Heart left ventricle (tissue), 16 donors: ENCODE results near the gene ABR. TPM values are rescaled to one million over a fixed set of nuclear protein-coding genes. Genes with fewer than 3 reads are reported as not detected.

Experiments
- ATAC-seq, 4 donors: fragments of 200-7000 bp; cut with Tn5 transposase; one replicate each; pipeline ENCODE4 v1.9.1; 2020 to 2022; ENCODE audit warnings: moderate library complexity in 4 of 4, mild to moderate bottlenecking in 3 of 4, moderate number of reproducible peaks in 1 of 4
- DNase-seq, 5 donors: peaks; one replicate each; pipeline ENCODE4 v3.0.0-alpha.2; 2020
- H3K27ac ChIP-seq, 12 donors: fragments of 200-600 bp; sonication (generic) in 4 of 12; one replicate each; pipeline versions ENCODE4 v1.5.0 to v1.8.0; 2016 to 2022; ENCODE audit warnings: mild to moderate bottlenecking in 2 of 12
- H3K27me3 ChIP-seq, 9 donors: fragments of 200-600 bp; sonication (generic) in 2 of 9; one replicate each; pipeline versions ENCODE4 v1.5.1 to v1.8.0; 2016 to 2022; ENCODE audit warnings: mild to moderate bottlenecking in 3 of 9
- H3K36me3 ChIP-seq, 9 donors: fragments of 200-600 bp; sonication (generic) in 2 of 9; one replicate each; pipeline versions ENCODE4 v1.5.0 to v1.8.0; 2018 to 2022; ENCODE audit warnings: mild to moderate bottlenecking in 2 of 9
- H3K4me1 ChIP-seq, 12 donors: fragments of 200-600 bp; sonication (generic) in 4 of 12; one replicate each; pipeline versions ENCODE4 v1.5.0 to v1.8.0; 2016 to 2022; ENCODE audit warnings: mild to moderate bottlenecking in 3 of 12
- H3K4me3 ChIP-seq, 12 donors: fragments of 200-600 bp; sonication (generic) in 4 of 12; one replicate each; pipeline versions ENCODE4 v1.5.0 to v1.8.0; 2017 to 2022; ENCODE audit warnings: mild to moderate bottlenecking in 9 of 12, moderate library complexity in 4 of 12
- H3K9me3 ChIP-seq, 12 donors: fragments of 200-600 bp; sonication (generic) in 4 of 12; one replicate each; pipeline versions ENCODE4 v1.5.0 to v1.8.0; 2016 to 2022; ENCODE audit warnings: mild to moderate bottlenecking in 1 of 12
- CTCF ChIP-seq, 12 donors: fragments of 200-600 bp; sonication (generic) in 4 of 12; IDR thresholded peaks; one replicate each; pipeline versions ENCODE4 v1.5.0 to v1.8.0; 2018 to 2022; ENCODE audit warnings: antibody characterized with exemption in 12 of 12, mild to moderate bottlenecking in 5 of 12
- POLR2A ChIP-seq, 2 donors: fragments of 450-650 bp; IDR thresholded peaks; one replicate each; pipeline ENCODE4 v1.6.1; 2017; ENCODE audit warnings: antibody characterized with exemption in 2 of 2, mild to moderate bottlenecking in 2 of 2, moderate library complexity in 2 of 2
- WGBS, 4 donors: extraction: QIAGEN DNeasy Blood & Tissue Kit in 2 of 4; methylation state at CpG; one replicate each; pipeline versions ENCODE4 v1.1.5 to v1.1.7; 2013 to 2018; 5-methylcytosine and 5-hydroxymethylcytosine counted together
- intact Hi-C, 10 donors: fragments of 100-400 bp; cut with DNase I; formaldehyde crosslinking; loops; one replicate each; pipeline versions ENCODE4 v1.11.1 to v1.14.2; 2022
- polyA plus RNA-seq, 2 donors: library from polyadenylated mRNA; stranded (reverse); fragments of 200-250 nt; gene quantifications; one replicate each; pipeline ENCODE4 v1.2.3, GENCODE V29; 2013
- total RNA-seq, 9 donors: library from RNA; depleted of rRNA in 2 of 9; stranded (reverse); fragments of >200 nt in 2 of 9; fragmentation: NEBNext Ultra II Directional in 3 of 9; extraction: Animal tissue kit (Norgen Biotek cat#: 25700) in 3 of 9; gene quantifications; one replicate each; pipeline versions ENCODE4 v1.1.0 to v1.2.4, GENCODE V29; 2016 to 2023
- donor health status: ischemic (EF 13 %, LVEDD 7.1; RV severe dilation, severe dysfunction).
- donor health status: healthy with polysubstance abuse.
- donor health status: DM: no; HTN: yes; CAD: no.
- donor health status: DM: no; HTN: no; CAD: no.
- donor health status: ischemic (EF 25% LVEDD 6.9; RV normal size, moderate dysfunction).
- donor health status: ischemic (EF 25% LVEDD 5.7; RV mildly dilated, moderate dysfunction).
- donor health status: healthy.
- donor health status: DM: yes; HTN: yes; CAD: no.
- donor health status: ischemic (EF 35%, LVEDD 5.7; RV mildly dilated, moderate dysfunction).
- donor health status: nonischemic (EF 11% LVEDD 7.7; RV severe dilation, severe dysfunction).
- donor health status: DM: yes; HTN: yes; CAD: no.
- donor health status: PGD.
- donor health status: ischemic (EF 29% LVEDD 5.4; RV normal size, mild dysfunction).
- donor health status: nonischemic (EF 23%, LVEDD 6.1; RV moderate dilation, normal function).

The ABR gene
- total and polyA plus RNA-seq, 11 donors, result 64.5 to 171 (median 149) TPM

- Histone ChIP-seq H3K36me3 (peaks cover 0 to 72% (median 49%) of the 10 kb centered on the region in 9 donors), H3K9me3 (no peaks in the 10 kb centered on the region), H3K27ac (peak overlapping the region in 11 of 12 donors; percentile 58 to 96 (median 84)), H3K4me3 (no peak overlapping the region), H3K4me1 (peaks cover 0 to 65% (median 28%) of the 10 kb centered on the region in 12 donors), H3K27me3 (no peaks in the 10 kb centered on the region)
- DNase-seq (no peak), ATAC-seq (no peak)
- 55 to 61% (median 58%) methylated on average over 9 of the region's 9 CpGs for WGBS, 4 donors
- no peak for TF ChIP-seq CTCF (IDR thresholded peaks at IDR 0.05)
- no peak for TF ChIP-seq POLR2A (IDR thresholded peaks at IDR 0.05)
- intact Hi-C loops, result no loop called here
Observed at GRCh38 chr17:1096215-1096614, 83.6 kb downstream of the ABR start.

- peaks cover 0 to 76% (median 53%) of the 10 kb centered on the region in 9 donors for H3K36me3 ChIP-seq
- peak; percentile 4 to 12 (median 6) for ATAC-seq
- no peak overlapping the region for H3K4me3 ChIP-seq
- intact Hi-C loops, result no loop called here
- 41 to 75% (median 50%) methylated on average over 8 of the region's 8 CpGs for WGBS, 4 donors
- no peak for DNase-seq
- peak overlapping the region in 11 of 12 donors; percentile 58 to 96 (median 84) for H3K27ac ChIP-seq
- no peaks in the 10 kb centered on the region for H3K27me3 ChIP-seq
- TF ChIP-seq POLR2A (IDR thresholded peaks at IDR 0.05) (no peak), CTCF (IDR thresholded peaks at IDR 0.05) (no peak)
- peaks cover 0 to 69% (median 28%) of the 10 kb centered on the region in 12 donors for H3K4me1 ChIP-seq
- no peaks in the 10 kb centered on the region for H3K9me3 ChIP-seq
Observed at GRCh38 chr17:1095853-1096173, 84.0 kb downstream of the ABR start.

DNA sequence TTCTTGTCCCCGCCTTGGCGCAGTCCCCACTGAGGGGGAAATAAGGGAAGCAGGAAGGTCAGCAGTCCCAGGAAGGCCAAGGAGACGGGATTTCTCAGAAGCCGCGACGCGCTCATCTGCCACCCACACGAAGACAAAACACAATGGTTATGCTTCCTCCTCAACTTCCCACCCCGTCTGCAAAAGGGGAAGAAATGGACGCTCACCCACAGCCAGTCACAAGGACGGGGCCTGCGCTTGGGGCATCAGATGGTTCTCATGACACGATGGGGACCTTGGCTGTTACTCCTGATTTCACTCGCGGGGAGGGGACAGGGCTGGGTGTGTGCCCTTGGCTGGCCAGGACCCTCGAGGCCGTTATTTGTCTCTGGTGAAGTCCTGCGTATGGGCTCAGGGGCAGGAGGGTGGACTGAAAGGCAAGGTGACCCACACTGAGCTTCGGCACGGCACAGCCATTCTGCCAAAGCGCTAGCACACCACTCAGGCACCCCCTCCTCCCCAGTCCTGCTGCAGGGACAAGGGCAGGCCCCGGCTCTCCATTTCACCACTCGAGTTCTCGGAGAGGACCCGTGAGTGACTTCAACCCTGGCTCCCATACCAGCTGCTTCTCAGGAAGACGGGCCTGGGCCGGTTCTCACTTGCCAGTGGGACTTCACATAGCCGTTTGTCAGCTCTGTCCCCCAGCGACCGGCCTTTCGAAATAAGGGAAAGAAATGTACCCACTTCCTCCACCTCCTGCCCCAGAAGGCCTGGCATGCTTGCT, 84.5 kb downstream of the ABR start:
- DNase-seq (peak in 4 of 5 donors; percentile 51 to 80 (median 70)), ATAC-seq (peak; percentile 49 to 76 (median 70))
- Histone ChIP-seq H3K4me3 (no peak overlapping the region), H3K27ac (peak overlapping the region in 11 of 12 donors; percentile 58 to 96 (median 84)), H3K27me3 (no peaks in the 10 kb centered on the region), H3K9me3 (no peaks in the 10 kb centered on the region), H3K4me1 (peaks cover 0 to 75% (median 29%) of the 10 kb centered on the region in 12 donors), H3K36me3 (peaks cover 0 to 80% (median 56%) of the 10 kb centered on the region in 9 donors)
- WGBS, 4 donors, result 49 to 75% (median 54%) methylated on average over 23 to 31 of the region's 31 CpGs
- no peak for TF ChIP-seq POLR2A (IDR thresholded peaks at IDR 0.05)
- TF ChIP-seq CTCF (IDR thresholded peaks at IDR 0.05), result no peak
- intact Hi-C loops, result no loop called here

GRCh38 chr17:1094591-1094990, 85.2 kb downstream of the ABR start:
- Histone ChIP-seq H3K4me1 (peaks cover 0 to 80% (median 32%) of the 10 kb centered on the region in 12 donors), H3K36me3 (peaks cover 0 to 79% (median 49%) of the 10 kb centered on the region in 9 donors), H3K27ac (peak overlapping the region in 9 of 12 donors; percentile 69 to 96 (median 84)), H3K9me3 (no peaks in the 10 kb centered on the region), H3K27me3 (no peaks in the 10 kb centered on the region), H3K4me3 (no peak overlapping the region)
- intact Hi-C loops, result no loop called here
- TF ChIP-seq POLR2A (IDR thresholded peaks at IDR 0.05) (no peak), CTCF (IDR thresholded peaks at IDR 0.05) (no peak)
- 93 to 98% (median 95%) methylated on average over 6 of the region's 6 CpGs for WGBS, 4 donors
- ATAC-seq, result no peak
- no peak for DNase-seq
